HEK293 (cell line): ENCODE measurements around the gene STAMBPL1.
"Not testable (repeated sequence)": the region's sequence is repeated elsewhere in the genome, so short reads cannot be mapped to it uniquely, and the experiment has no call there.

Source experiments
- CTCF ChIA-PET: fragments of 350-600 bp; formaldehyde crosslinking; extraction: SDS; loops from one replicate; lab custom pipeline; 2021; ENCODE audit warnings: antibody characterized with exemption; lab: Yijun Ruan, JAX
- POLR2A ChIA-PET: fragments of 300-600 bp; formaldehyde crosslinking; extraction: SDS; loops from one replicate; lab custom pipeline; 2020; ENCODE audit warnings: antibody characterized with exemption, inconsistent platforms; lab: Yijun Ruan, JAX
- H3K27ac ChIP-seq: fragments of 200-500 bp; sonication (Bioruptor generic); 2 replicates; pipeline ENCODE4 v1.5.1; 2014; ENCODE audit warnings: low read depth, low read length, control low read depth, inconsistent platforms; ENCODE audit errors: extremely low read depth
- H3K36me3 ChIP-seq, 2 experiments: fragments of 200-500 bp in 1 of 2; sonication (Bioruptor generic) in 1 of 2; 1 replicate in 1 of 2; 2 replicates in 1 of 2; pipeline ENCODE4 v1.5.1; 2014 to 2017; ENCODE audit warnings: inconsistent platforms in 2 of 2, low read length in 2 of 2; ENCODE audit not compliant: control insufficient read depth in 2 of 2, insufficient read depth in 1 of 2
- H3K4me1 ChIP-seq: fragments of 200-500 bp; sonication (Bioruptor generic); 2 replicates; pipeline ENCODE4 v1.5.1; 2014; ENCODE audit warnings: mild to moderate bottlenecking, low read length, inconsistent platforms; ENCODE audit not compliant: control insufficient read depth, insufficient read depth
- H3K4me3 ChIP-seq: 2 replicates; pipeline ENCODE4 v1.5.1; 2011; ENCODE audit warnings: low read depth, mild to moderate bottlenecking, control low read depth, low read length, moderate library complexity
- H3K9me3 ChIP-seq: fragments of 200-500 bp; sonication (Bioruptor generic); 2 replicates; pipeline ENCODE4 v1.5.1; 2014; ENCODE audit warnings: low read depth, low read length, inconsistent platforms; ENCODE audit not compliant: control insufficient read depth, insufficient read depth
- GFI1B ChIP-seq: fragments of 450-650 bp; formaldehyde crosslinking; IDR thresholded peaks from 2 replicates; pipeline ENCODE4 v1.5.1; 2016; ENCODE audit warnings: missing biosample characterization, missing genetic modification characterization
- KLF16 ChIP-seq: fragments of 450-650 bp; formaldehyde crosslinking; IDR thresholded peaks from 2 replicates; pipeline ENCODE4 v1.5.1; 2017; ENCODE audit warnings: missing biosample characterization, missing genetic modification characterization
- KLF9 ChIP-seq: fragments of 450-650 bp; formaldehyde crosslinking; IDR thresholded peaks from 2 replicates; pipeline ENCODE4 v1.5.1; 2016; ENCODE audit warnings: missing biosample characterization, missing genetic modification characterization, low read depth
- OSR2 ChIP-seq: fragments of 450-650 bp; formaldehyde crosslinking; IDR thresholded peaks from 2 replicates; pipeline ENCODE4 v1.5.1; 2016; ENCODE audit warnings: missing biosample characterization, missing genetic modification characterization
- RBAK ChIP-seq: fragments of 450-650 bp; formaldehyde crosslinking; IDR thresholded peaks from 2 replicates; pipeline ENCODE4 v1.5.1; 2016; ENCODE audit warnings: missing biosample characterization, missing genetic modification characterization
- SCRT2 ChIP-seq: fragments of 450-650 bp; formaldehyde crosslinking; IDR thresholded peaks from 2 replicates; pipeline ENCODE4 v1.5.1; 2016; ENCODE audit warnings: missing biosample characterization, missing genetic modification characterization
- SP2 ChIP-seq: fragments of 450-650 bp; formaldehyde crosslinking; IDR thresholded peaks from 2 replicates; pipeline ENCODE4 v1.5.1; 2016; ENCODE audit warnings: missing biosample characterization, missing genetic modification characterization
- SP7 ChIP-seq: fragments of 450-650 bp; formaldehyde crosslinking; IDR thresholded peaks from 2 replicates; pipeline ENCODE4 v1.5.1; 2016; ENCODE audit warnings: missing biosample characterization, missing genetic modification characterization
- TRIM28 ChIP-seq: IDR thresholded peaks from 2 replicates; pipeline ENCODE4 v1.6.1; 2011; ENCODE audit warnings: low read length, control low read depth, borderline replicate concordance
- ZBTB1 ChIP-seq: fragments of 450-650 bp; formaldehyde crosslinking; IDR thresholded peaks from 2 replicates; pipeline ENCODE4 v1.5.1; 2016; ENCODE audit warnings: missing biosample characterization, missing genetic modification characterization
- ZBTB21 ChIP-seq: fragments of 450-650 bp; formaldehyde crosslinking; IDR thresholded peaks from 2 replicates; pipeline ENCODE4 v1.5.1; 2017; ENCODE audit warnings: missing biosample characterization, missing genetic modification characterization
- ZBTB8A ChIP-seq: fragments of 450-650 bp; formaldehyde crosslinking; IDR thresholded peaks from 2 replicates; pipeline ENCODE4 v1.5.1; 2016; ENCODE audit warnings: missing biosample characterization, missing genetic modification characterization
- ZFHX2 ChIP-seq: fragments of 450-650 bp; formaldehyde crosslinking; conservative IDR thresholded peaks from 2 replicates; pipeline ENCODE4 v1.5.1; 2016; ENCODE audit warnings: missing biosample characterization, missing genetic modification characterization
- ZNF157 ChIP-seq: fragments of 450-650 bp; formaldehyde crosslinking; IDR thresholded peaks from 2 replicates; pipeline ENCODE4 v1.5.1; 2016; ENCODE audit warnings: missing biosample characterization, missing genetic modification characterization
- ZNF2 ChIP-seq: fragments of 450-650 bp; formaldehyde crosslinking; IDR thresholded peaks from 2 replicates; pipeline ENCODE4 v1.5.1; 2016; ENCODE audit warnings: missing biosample characterization, missing genetic modification characterization
- ZNF214 ChIP-seq: fragments of 450-650 bp; formaldehyde crosslinking; IDR thresholded peaks from 2 replicates; pipeline ENCODE4 v1.5.1; 2017; ENCODE audit warnings: missing biosample characterization, mild to moderate bottlenecking, missing genetic modification characterization, borderline replicate concordance
- ZNF24 ChIP-seq: fragments of 450-650 bp; formaldehyde crosslinking; IDR thresholded peaks from 2 replicates; pipeline ENCODE4 v1.5.1; 2016; ENCODE audit warnings: missing biosample characterization, missing genetic modification characterization
- ZNF274 ChIP-seq, 2 experiments: fragments of 200-500 bp in 1 of 2; fragments of 450-650 bp in 1 of 2; sonication (Bioruptor generic) in 1 of 2; formaldehyde crosslinking in 1 of 2; IDR thresholded peaks; 2 replicates each; pipeline versions ENCODE4 v1.5.1 to v1.6.1; 2014 to 2016; ENCODE audit warnings: borderline replicate concordance in 1 of 2, inconsistent platforms in 1 of 2, low read length in 1 of 2, missing biosample characterization in 1 of 2, missing genetic modification characterization in 1 of 2
- ZNF335 ChIP-seq: fragments of 450-650 bp; formaldehyde crosslinking; conservative IDR thresholded peaks from 2 replicates; pipeline ENCODE4 v1.5.1; 2016; ENCODE audit warnings: missing biosample characterization, missing genetic modification characterization
- ZNF341 ChIP-seq: fragments of 450-650 bp; formaldehyde crosslinking; IDR thresholded peaks from 2 replicates; pipeline ENCODE4; 2016; ENCODE audit warnings: low read depth, missing biosample characterization, missing genetic modification characterization
- ZNF560 ChIP-seq: fragments of 450-650 bp; formaldehyde crosslinking; IDR thresholded peaks from 2 replicates; pipeline ENCODE4 v1.5.1; 2017; ENCODE audit warnings: missing biosample characterization, missing genetic modification characterization, borderline replicate concordance
- ZNF561 ChIP-seq: fragments of 450-650 bp; IDR thresholded peaks from 2 replicates; pipeline ENCODE4 v1.5.1; 2018; ENCODE audit warnings: missing biosample characterization, missing genetic modification characterization, borderline replicate concordance
- ZNF571 ChIP-seq: fragments of 450-650 bp; formaldehyde crosslinking; IDR thresholded peaks from 2 replicates; pipeline ENCODE4 v1.5.0; 2017; ENCODE audit warnings: missing biosample characterization, missing genetic modification characterization
- ZNF654 ChIP-seq: fragments of 450-650 bp; formaldehyde crosslinking; IDR thresholded peaks from 2 replicates; pipeline ENCODE4 v1.5.1; 2016; ENCODE audit warnings: low read depth, missing biosample characterization, missing genetic modification characterization
- ZNF660 ChIP-seq: fragments of 450-650 bp; IDR thresholded peaks from 2 replicates; pipeline ENCODE4 v1.5.1; 2018; ENCODE audit warnings: missing biosample characterization, mild to moderate bottlenecking, missing genetic modification characterization
- ZNF747 ChIP-seq: fragments of 450-650 bp; formaldehyde crosslinking; IDR thresholded peaks from 2 replicates; pipeline ENCODE4 v1.5.1; 2016; ENCODE audit warnings: missing biosample characterization, missing genetic modification characterization
- ZNF830 ChIP-seq: fragments of 450-650 bp; IDR thresholded peaks from 2 replicates; pipeline ENCODE4 v1.5.0; 2018; ENCODE audit warnings: missing biosample characterization, missing genetic modification characterization, low read depth, mild to moderate bottlenecking, moderate library complexity
- TF ChIP-seq, protein P1 (sequence below): IDR thresholded peaks from 2 replicates; pipeline ENCODE4 v1.6.1; 2011; ENCODE audit warnings: mild to moderate bottlenecking, low read depth, low read length, borderline replicate concordance
- TF ChIP-seq, protein P2 (sequence below): fragments of 450-650 bp; formaldehyde crosslinking; IDR thresholded peaks from 2 replicates; pipeline ENCODE4 v1.5.1; 2017; ENCODE audit warnings: missing biosample characterization, mild to moderate bottlenecking, missing genetic modification characterization, moderate library complexity

Gene STAMBPL1

DNA sequence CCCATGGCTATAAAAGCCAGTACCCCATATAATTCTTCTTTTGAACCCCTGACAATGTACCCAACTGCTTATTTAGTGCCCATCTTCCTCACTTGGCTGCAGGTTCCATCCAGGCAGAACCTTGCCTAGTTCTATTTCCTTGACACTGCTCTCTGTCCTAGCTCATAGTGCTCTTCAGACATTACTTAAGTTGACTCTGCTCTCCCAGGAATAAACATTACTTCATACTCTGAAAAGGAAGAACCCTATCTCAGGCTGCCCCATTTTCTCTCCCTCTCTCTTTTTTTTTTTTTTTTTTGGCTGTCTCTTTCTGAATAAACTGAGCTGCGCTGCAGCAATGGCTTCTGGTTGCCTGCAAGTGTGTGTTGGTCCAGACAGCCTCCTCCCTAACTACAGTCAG is 51.5 kb downstream of the STAMBPL1 start:
- no peak for TF ChIP-seq ZNF214 (tag by site-specific recombination)
- TF ChIP-seq, protein P1, sequence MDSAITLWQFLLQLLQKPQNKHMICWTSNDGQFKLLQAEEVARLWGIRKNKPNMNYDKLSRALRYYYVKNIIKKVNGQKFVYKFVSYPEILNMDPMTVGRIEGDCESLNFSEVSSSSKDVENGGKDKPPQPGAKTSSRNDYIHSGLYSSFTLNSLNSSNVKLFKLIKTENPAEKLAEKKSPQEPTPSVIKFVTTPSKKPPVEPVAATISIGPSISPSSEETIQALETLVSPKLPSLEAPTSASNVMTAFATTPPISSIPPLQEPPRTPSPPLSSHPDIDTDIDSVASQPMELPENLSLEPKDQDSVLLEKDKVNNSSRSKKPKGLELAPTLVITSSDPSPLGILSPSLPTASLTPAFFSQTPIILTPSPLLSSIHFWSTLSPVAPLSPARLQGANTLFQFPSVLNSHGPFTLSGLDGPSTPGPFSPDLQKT: no peak
- TF ChIP-seq OSR2 (tag by site-specific recombination): no peak
- TF ChIP-seq, all 188 proteins: peak for 0
- Histone ChIP-seq H3K4me1 (peaks cover 5% of the 10 kb centered on the region; the same call in 1 of the 2 replicates), H3K9me3 (no peaks in the 10 kb centered on the region), H3K27ac (no peak overlapping the region), H3K4me3 (no peak overlapping the region), H3K36me3 (peaks cover 0 to 4% of the 10 kb centered on the region in 2 experiments; a peak in 1 of 3 replicates)
- POLR2A ChIA-PET: no interaction called here
- CTCF ChIA-PET: interaction anchor here (0.6 to 11.9 kb wide), 15 partner anchors 18 to 367 kb away, joined by 3 to 456 read pairs (median 11); partner anchors contain the start of gene FAS

DNA sequence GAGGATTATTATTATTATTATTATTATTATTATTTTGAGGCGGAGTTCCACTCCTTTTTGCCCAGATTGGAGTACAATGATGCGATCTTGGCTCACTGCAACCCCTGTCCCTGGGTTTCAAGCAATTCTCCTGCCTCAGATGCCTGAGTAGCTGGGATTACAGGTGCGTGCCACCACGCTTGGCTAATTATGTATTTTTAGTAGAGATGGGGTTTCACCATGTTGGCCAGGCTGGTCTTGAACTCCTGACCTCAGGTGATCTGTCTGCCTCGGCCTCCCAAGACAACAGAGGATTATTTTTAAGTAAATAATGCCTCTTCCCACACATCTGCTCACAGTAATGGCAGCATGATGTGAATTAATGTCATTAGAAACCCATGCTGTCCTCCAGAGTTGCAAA is 52.0 kb downstream of the STAMBPL1 start:
- not testable (repeated sequence) for H3K36me3 ChIP-seq, H3K9me3 ChIP-seq, H3K27ac ChIP-seq, H3K4me1 ChIP-seq, H3K4me3 ChIP-seq
- CTCF ChIA-PET: interaction anchor here (0.5 to 11.9 kb wide), 50 partner anchors 8 to 1856 kb away, joined by 3 to 456 read pairs (median 5); partner anchors contain the start of genes ANKRD22, CH25H and FAS
- POLR2A ChIA-PET: interaction anchor here (1.5 to 1.8 kb wide), 2 partner anchors 58 to 96 kb away, joined by 7 to 11 read pairs; partner anchors contain the start of gene FAS

DNA sequence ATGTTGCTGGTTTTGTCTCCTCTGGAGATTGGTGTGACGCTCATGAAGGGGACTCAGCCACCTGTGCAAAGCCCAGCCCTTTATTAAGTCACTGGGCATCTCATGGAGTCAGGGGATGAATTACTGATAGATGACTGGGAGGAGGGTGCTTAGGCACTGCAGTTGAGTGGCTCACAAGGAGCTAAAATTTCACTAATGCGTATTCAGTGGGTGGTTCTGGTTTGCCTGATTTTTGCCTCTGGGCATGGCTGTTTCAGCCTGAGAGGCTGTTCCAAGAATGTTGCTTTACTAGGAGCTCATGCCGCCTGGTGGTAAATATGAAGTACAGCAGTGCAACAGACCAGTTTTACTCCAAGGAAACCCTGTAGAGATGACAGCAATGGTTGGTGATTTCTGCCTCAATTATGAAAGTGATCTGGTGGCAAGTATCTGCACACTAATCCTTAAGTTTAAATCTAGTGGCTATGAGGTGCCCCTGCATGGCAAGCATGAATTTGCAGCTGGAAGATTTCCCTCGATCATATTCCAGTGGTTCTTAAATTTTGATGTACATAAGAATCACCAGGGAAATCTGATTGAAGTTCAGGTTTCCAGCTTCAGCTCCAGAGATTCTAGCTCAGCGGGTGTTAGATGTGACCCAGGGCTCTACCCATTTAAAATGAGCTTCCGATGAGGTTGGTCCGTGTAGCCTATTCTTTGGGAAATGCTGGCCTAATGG is 52.7 kb downstream of the STAMBPL1 start:
- Histone ChIP-seq H3K4me3 (no peak overlapping the region), H3K4me1 (peaks cover 5% of the 10 kb centered on the region; the same call in 1 of the 2 replicates), H3K27ac (no peak overlapping the region), H3K9me3 (no peaks in the 10 kb centered on the region), H3K36me3 (peaks cover 0 to 15% of the 10 kb centered on the region in 2 experiments; a peak in 1 of 3 replicates)
- ChIA-PET POLR2A (interaction anchor here (1.1 to 1.8 kb wide), 3 partner anchors 53 to 97 kb away, joined by 7 to 11 read pairs (median 11); partner anchors contain the start of genes FAS and STAMBPL1), CTCF (interaction anchor here (0.5 to 11.9 kb wide), 65 partner anchors 7 to 1856 kb away, joined by 3 to 456 read pairs (median 5); partner anchors contain the start of genes ANKRD22, CH25H and FAS)
- TF ChIP-seq KLF9 (tag by site-specific recombination) (peak; percentile 23; the same call in 1 of the 2 replicates), ZNF830 (tag by site-specific recombination) (no peak), ZNF157 (tag by site-specific recombination) (no peak), ZNF561 (tag by site-specific recombination) (peak; percentile 60; the same call in 1 of the 2 replicates), KLF16 (tag by site-specific recombination) (peak; percentile 43; the same call in 1 of the 2 replicates), ZNF571 (no peak), ZNF274 (IDR thresholded peaks at IDR 0.05; ENCODE audit: low read length) (no peak), ZNF274 (tag by site-specific recombination; IDR thresholded peaks at IDR 0.05; ENCODE audit: borderline replicate concordance) (no peak), ZNF654 (tag by site-specific recombination) (peak; percentile 95), TRIM28 (peak; percentile 66; the same call in 1 of the 2 replicates), ZNF747 (tag by site-specific recombination) (no peak), SCRT2 (tag by site-specific recombination) (peak; percentile 54), RBAK (tag by site-specific recombination) (no peak), ZBTB8A (peak; percentile 20; the same call in 1 of the 2 replicates), ZFHX2 (peak; percentile 49), ZNF660 (tag by site-specific recombination) (peak; percentile 80; the same call in 1 of the 2 replicates), ZNF335 (peak; percentile 55), SP2 (tag by site-specific recombination) (peak; percentile 49), ZNF2 (peak; percentile 85), SP7 (tag by site-specific recombination) (peak; percentile 53), ZNF341 (peak; percentile 98), ZNF560 (no peak), ZBTB21 (tag by site-specific recombination) (no peak), ZNF24 (peak; percentile 60; the same call in 1 of the 2 replicates), GFI1B (tag by site-specific recombination) (peak; percentile 64), ZBTB1 (tag by site-specific recombination) (no peak)
- TF ChIP-seq, protein P2, sequence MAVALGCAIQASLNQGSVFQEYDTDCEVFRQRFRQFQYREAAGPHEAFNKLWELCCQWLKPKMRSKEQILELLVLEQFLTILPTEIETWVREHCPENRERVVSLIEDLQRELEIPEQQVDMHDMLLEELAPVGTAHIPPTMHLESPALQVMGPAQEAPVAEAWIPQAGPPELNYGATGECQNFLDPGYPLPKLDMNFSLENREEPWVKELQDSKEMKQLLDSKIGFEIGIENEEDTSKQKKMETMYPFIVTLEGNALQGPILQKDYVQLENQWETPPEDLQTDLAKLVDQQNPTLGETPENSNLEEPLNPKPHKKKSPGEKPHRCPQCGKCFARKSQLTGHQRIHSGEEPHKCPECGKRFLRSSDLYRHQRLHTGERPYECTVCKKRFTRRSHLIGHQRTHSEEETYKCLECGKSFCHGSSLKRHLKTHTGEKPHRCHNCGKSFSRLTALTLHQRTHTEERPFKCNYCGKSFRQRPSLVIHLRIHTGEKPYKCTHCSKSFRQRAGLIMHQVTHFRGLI: peak; percentile 40; the same call in 1 of the 2 replicates
